ENCODE data around the gene GAS7.

GRCh38 chr17:10013365-10014112 is 184.9 kb downstream of the GAS7 start:
- no peak for TF ChIP-seq CTCF (IDR thresholded peaks at IDR 0.05 in 2 of 3, conservative IDR thresholded peaks at IDR 0.05 in 1 of 3; ENCODE audit: borderline replicate concordance in 1 of 3, insufficient read depth in 1 of 3, low read depth in 2 of 3, low read length in 2 of 3)
- TF ChIP-seq EGR1 (IDR thresholded peaks at IDR 0.05; ENCODE audit: low read depth): no peak
- no peak for TF ChIP-seq ZNF274 (IDR thresholded peaks at IDR 0.05; ENCODE audit: low read depth, low read length)
- TF ChIP-seq POLR2A (IDR thresholded peaks at IDR 0.05; ENCODE audit: borderline replicate concordance, extremely low read depth, insufficient read depth, insufficient read length): no peak
- TF ChIP-seq CEBPB (IDR thresholded peaks at IDR 0.05; ENCODE audit: low read depth): no peak
- no peak for TF ChIP-seq ZBTB33 (IDR thresholded peaks at IDR 0.05; ENCODE audit: extremely low read depth, insufficient replicate concordance, low read length)
- TF ChIP-seq MAX (IDR thresholded peaks at IDR 0.05): no peak
- no peak for TF ChIP-seq POLR2AphosphoS5 (IDR thresholded peaks at IDR 0.05; ENCODE audit: low read depth, low read length)
- no peak for TF ChIP-seq RAD21 (IDR thresholded peaks at IDR 0.05; ENCODE audit: low read depth)
- TF ChIP-seq ATF3 (IDR thresholded peaks at IDR 0.05): no peak
- no peak for TF ChIP-seq JUND (IDR thresholded peaks at IDR 0.05)

Data from HCT116 (cell line).